NT2/D1 (cell line): ENCODE results near the gene YBX3.

Experiments used
- SUZ12 ChIP-seq: IDR thresholded peaks from 2 replicates; pipeline ENCODE4 v1.6.1; 2011; ENCODE audit not compliant: insufficient read length, insufficient read depth; ENCODE audit errors: extremely low read depth
- YY1 ChIP-seq: IDR thresholded peaks from 2 replicates; pipeline ENCODE4 v1.6.1; 2011; ENCODE audit not compliant: insufficient read length, insufficient read depth
- ZNF274 ChIP-seq: IDR thresholded peaks from 2 replicates; pipeline ENCODE4 v1.6.1; 2011; ENCODE audit warnings: mild to moderate bottlenecking, low read depth, low read length

GRCh38 chr12:10739157-10740118 lies 16.3 kb upstream of the YBX3 start:
- no peak for TF ChIP-seq ZNF274
- no peak for TF ChIP-seq YY1
- no peak for TF ChIP-seq SUZ12
